ENCODE measurements around the gene NOS1AP. TPM values are rescaled to one million over a fixed set of nuclear protein-coding genes. Genes with fewer than 3 reads are reported as not detected.

Gene NOS1AP
- polyA plus RNA-seq, 1 of the 3 experiments (the other 2 are of a cell fraction) = 0.03 TPM

DNA sequence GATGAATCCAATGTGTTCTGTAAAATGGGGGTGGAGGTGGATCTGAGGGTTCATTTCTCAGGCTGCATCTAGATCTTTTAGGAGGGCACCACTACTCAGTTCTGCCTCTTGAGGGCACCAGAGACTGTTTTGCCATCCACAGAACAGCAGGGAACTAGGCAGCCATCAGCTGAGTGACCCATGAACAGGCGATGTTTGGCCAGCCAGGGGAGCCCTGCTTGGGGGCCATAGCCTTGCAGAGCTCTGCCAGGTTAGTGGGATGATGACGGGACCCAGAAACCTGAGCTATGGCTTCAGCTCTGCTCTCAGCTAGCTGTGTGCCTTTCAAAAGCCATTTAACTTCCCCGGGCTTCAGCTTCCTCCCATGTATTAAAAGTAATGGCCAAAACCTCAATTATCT, 13.4 kb upstream of the NOS1AP start:
- H3K27me3 ChIP-seq (ENCODE audit: insufficient read depth) = no peaks in the 10 kb centered on the region; the same call in 1 of the 2 replicates
- no peaks in the 10 kb centered on the region for H3K36me3 ChIP-seq (replicated peaks in 1 of 2; ENCODE audit: control insufficient read depth in 1 of 2, insufficient read depth in 2 of 2, low read length in 1 of 2)
- H3K4me3 ChIP-seq (ENCODE audit: low read depth in 2 of 2, low read length in 1 of 2) = peak overlapping the region in 1 of 2 experiments; percentile 33; a peak in 1 of 4 replicates
- H3K9ac ChIP-seq = no peak overlapping the region
- H3K9me2 ChIP-seq = no peaks in the 10 kb centered on the region
- no peaks in the 10 kb centered on the region for H4K20me1 ChIP-seq (ENCODE audit: insufficient read depth)
- H3F3A ChIP-seq (replicated peaks; ENCODE audit: insufficient read depth) = peaks cover 9% of the 10 kb centered on the region
- WGBS (ENCODE audit: low lambda C conversion rate) = 30% methylated on average over 3 of the region's 3 CpGs
- no peaks in the 10 kb centered on the region for H3K9me3 ChIP-seq
- ChIA-PET CTCF (interaction anchor here (0.5 to 2.6 kb wide), 63 partner anchors 9 to 744 kb away, joined by 3 to 55 read pairs (median 4); partner anchors contain the start of genes C1orf226, DDR2 and NOS1AP), POLR2A (no interaction called here)
- H3K4me2 ChIP-seq = no peak overlapping the region
- H3K79me2 ChIP-seq (ENCODE audit: insufficient read depth) = no peaks in the 10 kb centered on the region
- H3K27ac ChIP-seq (ENCODE audit: low read depth in 2 of 2, low read length in 1 of 2) = no peak overlapping the region
- DNase-seq = peak; percentile 69
- peaks cover 0 to 10% of the 10 kb centered on the region in 2 experiments; a peak in 1 of 4 replicates for H3K4me1 ChIP-seq (ENCODE audit: control insufficient read depth in 1 of 2, insufficient read depth in 2 of 2, low read depth in 1 of 2, low read length in 1 of 2)
- no peak overlapping the region for H2AFZ ChIP-seq (ENCODE audit: low read depth)
- no peak for TF ChIP-seq MEF2A (IDR thresholded peaks at IDR 0.05; ENCODE audit: borderline replicate concordance, low read depth)
- TF ChIP-seq RAD21 (IDR thresholded peaks at IDR 0.05; ENCODE audit: low read length) = peak; percentile 99
- TF ChIP-seq YY1 (IDR thresholded peaks at IDR 0.05; ENCODE audit: low read depth) = peak; percentile 24; the same call in 1 of the 2 replicates
- TF ChIP-seq EZH2phosphoT487 (IDR thresholded peaks at IDR 0.05; ENCODE audit: borderline replicate concordance, low read depth) = no peak
- TF ChIP-seq SMC3 (IDR thresholded peaks at IDR 0.05; ENCODE audit: low read depth, low read length) = peak; percentile 94
- no peak for TF ChIP-seq TAF1 (IDR thresholded peaks at IDR 0.05; ENCODE audit: borderline replicate concordance, low read depth, low read length)
- TF ChIP-seq CHD2 (IDR thresholded peaks at IDR 0.05; ENCODE audit: low read length, partially characterized antibody) = peak; percentile 38
- TF ChIP-seq, protein P1, sequence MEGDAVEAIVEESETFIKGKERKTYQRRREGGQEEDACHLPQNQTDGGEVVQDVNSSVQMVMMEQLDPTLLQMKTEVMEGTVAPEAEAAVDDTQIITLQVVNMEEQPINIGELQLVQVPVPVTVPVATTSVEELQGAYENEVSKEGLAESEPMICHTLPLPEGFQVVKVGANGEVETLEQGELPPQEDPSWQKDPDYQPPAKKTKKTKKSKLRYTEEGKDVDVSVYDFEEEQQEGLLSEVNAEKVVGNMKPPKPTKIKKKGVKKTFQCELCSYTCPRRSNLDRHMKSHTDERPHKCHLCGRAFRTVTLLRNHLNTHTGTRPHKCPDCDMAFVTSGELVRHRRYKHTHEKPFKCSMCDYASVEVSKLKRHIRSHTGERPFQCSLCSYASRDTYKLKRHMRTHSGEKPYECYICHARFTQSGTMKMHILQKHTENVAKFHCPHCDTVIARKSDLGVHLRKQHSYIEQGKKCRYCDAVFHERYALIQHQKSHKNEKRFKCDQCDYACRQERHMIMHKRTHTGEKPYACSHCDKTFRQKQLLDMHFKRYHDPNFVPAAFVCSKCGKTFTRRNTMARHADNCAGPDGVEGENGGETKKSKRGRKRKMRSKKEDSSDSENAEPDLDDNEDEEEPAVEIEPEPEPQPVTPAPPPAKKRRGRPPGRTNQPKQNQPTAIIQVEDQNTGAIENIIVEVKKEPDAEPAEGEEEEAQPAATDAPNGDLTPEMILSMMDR (IDR thresholded peaks at IDR 0.05) = peak; percentile 90
- TF ChIP-seq TEAD4 (IDR thresholded peaks at IDR 0.05; ENCODE audit: borderline replicate concordance, insufficient read depth) = no peak
- TF ChIP-seq, protein P2, sequence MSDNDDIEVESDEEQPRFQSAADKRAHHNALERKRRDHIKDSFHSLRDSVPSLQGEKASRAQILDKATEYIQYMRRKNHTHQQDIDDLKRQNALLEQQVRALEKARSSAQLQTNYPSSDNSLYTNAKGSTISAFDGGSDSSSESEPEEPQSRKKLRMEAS (IDR thresholded peaks at IDR 0.05; ENCODE audit: low read depth) = no peak

DNA sequence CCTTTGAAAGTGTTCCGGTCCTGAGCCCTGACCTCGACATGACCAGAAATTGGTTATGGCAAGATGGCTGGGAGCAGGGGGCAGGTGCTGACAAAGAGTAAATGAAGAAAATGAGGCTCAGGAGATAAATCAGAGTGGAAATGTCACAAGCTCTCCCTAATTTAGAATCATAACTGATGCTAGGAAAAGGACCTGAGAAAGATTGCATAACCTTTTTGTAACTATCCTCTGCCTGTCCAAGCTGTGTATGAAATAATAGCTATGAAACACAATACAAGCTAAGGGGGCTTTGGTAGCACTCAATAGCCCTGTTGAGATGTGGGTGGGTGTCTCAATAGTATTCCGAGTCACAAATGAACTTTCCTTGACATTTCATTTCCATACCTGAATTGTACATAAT, 12.9 kb upstream of the NOS1AP start:
- no peaks in the 10 kb centered on the region for H4K20me1 ChIP-seq (ENCODE audit: insufficient read depth)
- H3K27ac ChIP-seq (ENCODE audit: low read depth in 2 of 2, low read length in 1 of 2) = no peak overlapping the region
- ChIA-PET CTCF (interaction anchor here (0.5 to 2.6 kb wide), 62 partner anchors 9 to 743 kb away, joined by 3 to 55 read pairs (median 4); partner anchors contain the start of genes C1orf226, DDR2 and NOS1AP), POLR2A (no interaction called here)
- H3K4me2 ChIP-seq = no peak overlapping the region
- peaks cover 0 to 10% of the 10 kb centered on the region in 2 experiments; a peak in 1 of 4 replicates for H3K4me1 ChIP-seq (ENCODE audit: control insufficient read depth in 1 of 2, insufficient read depth in 2 of 2, low read depth in 1 of 2, low read length in 1 of 2)
- no peak overlapping the region for H2AFZ ChIP-seq (ENCODE audit: low read depth)
- no peaks in the 10 kb centered on the region for H3K9me3 ChIP-seq
- WGBS (ENCODE audit: low lambda C conversion rate) = 91% methylated on average over 3 of the region's 3 CpGs
- no peaks in the 10 kb centered on the region for H3K79me2 ChIP-seq (ENCODE audit: insufficient read depth)
- DNase-seq = no peak
- H3K27me3 ChIP-seq (ENCODE audit: insufficient read depth) = no peaks in the 10 kb centered on the region; the same call in 1 of the 2 replicates
- H3K36me3 ChIP-seq (replicated peaks in 1 of 2; ENCODE audit: control insufficient read depth in 1 of 2, insufficient read depth in 2 of 2, low read length in 1 of 2) = no peaks in the 10 kb centered on the region
- H3K9me2 ChIP-seq = no peaks in the 10 kb centered on the region
- H3K4me3 ChIP-seq (ENCODE audit: low read depth in 2 of 2, low read length in 1 of 2) = no peak overlapping the region
- peaks cover 9% of the 10 kb centered on the region for H3F3A ChIP-seq (replicated peaks; ENCODE audit: insufficient read depth)
- H3K9ac ChIP-seq = no peak overlapping the region
- no peak for TF ChIP-seq EP300 (IDR thresholded peaks at IDR 0.05; ENCODE audit: borderline replicate concordance in 1 of 2, low read depth in 1 of 2, low read length in 1 of 2)
- TF ChIP-seq FOXM1 (IDR thresholded peaks at IDR 0.05; ENCODE audit: low read depth) = no peak
- TF ChIP-seq, protein P3, sequence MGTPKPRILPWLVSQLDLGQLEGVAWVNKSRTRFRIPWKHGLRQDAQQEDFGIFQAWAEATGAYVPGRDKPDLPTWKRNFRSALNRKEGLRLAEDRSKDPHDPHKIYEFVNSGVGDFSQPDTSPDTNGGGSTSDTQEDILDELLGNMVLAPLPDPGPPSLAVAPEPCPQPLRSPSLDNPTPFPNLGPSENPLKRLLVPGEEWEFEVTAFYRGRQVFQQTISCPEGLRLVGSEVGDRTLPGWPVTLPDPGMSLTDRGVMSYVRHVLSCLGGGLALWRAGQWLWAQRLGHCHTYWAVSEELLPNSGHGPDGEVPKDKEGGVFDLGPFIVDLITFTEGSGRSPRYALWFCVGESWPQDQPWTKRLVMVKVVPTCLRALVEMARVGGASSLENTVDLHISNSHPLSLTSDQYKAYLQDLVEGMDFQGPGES (IDR thresholded peaks at IDR 0.05; ENCODE audit: low read depth, low read length) = no peak
- TF ChIP-seq, protein P1 (IDR thresholded peaks at IDR 0.05) = no peak
- TF ChIP-seq NFIC (IDR thresholded peaks at IDR 0.05; ENCODE audit: borderline replicate concordance) = no peak
- no peak for TF ChIP-seq FOXJ3 (CRISPR knock-in tag; IDR thresholded peaks at IDR 0.05)
- TF ChIP-seq RAD21 (IDR thresholded peaks at IDR 0.05; ENCODE audit: low read length) = no peak
- no peak for TF ChIP-seq YY1 (IDR thresholded peaks at IDR 0.05; ENCODE audit: low read depth)
- TF ChIP-seq CHD2 (IDR thresholded peaks at IDR 0.05; ENCODE audit: low read length, partially characterized antibody) = no peak
- TF ChIP-seq, protein P4, sequence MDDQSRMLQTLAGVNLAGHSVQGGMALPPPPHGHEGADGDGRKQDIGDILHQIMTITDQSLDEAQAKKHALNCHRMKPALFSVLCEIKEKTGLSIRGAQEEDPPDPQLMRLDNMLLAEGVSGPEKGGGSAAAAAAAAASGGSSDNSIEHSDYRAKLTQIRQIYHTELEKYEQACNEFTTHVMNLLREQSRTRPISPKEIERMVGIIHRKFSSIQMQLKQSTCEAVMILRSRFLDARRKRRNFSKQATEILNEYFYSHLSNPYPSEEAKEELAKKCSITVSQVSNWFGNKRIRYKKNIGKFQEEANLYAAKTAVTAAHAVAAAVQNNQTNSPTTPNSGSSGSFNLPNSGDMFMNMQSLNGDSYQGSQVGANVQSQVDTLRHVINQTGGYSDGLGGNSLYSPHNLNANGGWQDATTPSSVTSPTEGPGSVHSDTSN (IDR thresholded peaks at IDR 0.05) = no peak
- TF ChIP-seq, protein P5, sequence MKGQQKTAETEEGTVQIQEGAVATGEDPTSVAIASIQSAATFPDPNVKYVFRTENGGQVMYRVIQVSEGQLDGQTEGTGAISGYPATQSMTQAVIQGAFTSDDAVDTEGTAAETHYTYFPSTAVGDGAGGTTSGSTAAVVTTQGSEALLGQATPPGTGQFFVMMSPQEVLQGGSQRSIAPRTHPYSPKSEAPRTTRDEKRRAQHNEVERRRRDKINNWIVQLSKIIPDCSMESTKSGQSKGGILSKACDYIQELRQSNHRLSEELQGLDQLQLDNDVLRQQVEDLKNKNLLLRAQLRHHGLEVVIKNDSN (IDR thresholded peaks at IDR 0.05; ENCODE audit: borderline replicate concordance, low read depth) = no peak

Data from SK-N-SH (cell line).